H9 (cell line): ENCODE measurements around the gene UHRF1. TPM values are rescaled to one million over a fixed set of nuclear protein-coding genes. Genes with fewer than 3 reads are reported as not detected.
A peak's percentile ranks its signal among the peaks of the same experiment; 100 is the strongest.

Experiments
- DNase-seq: peaks from one replicate; pipeline ENCODE4 v3.0.0-alpha.2; 2017
- H2AFZ ChIP-seq: one replicate; pipeline ENCODE4 v1.6.1; 2013; ENCODE audit warnings: mild to moderate bottlenecking, low read length, control low read depth, moderate library complexity
- H2AK5ac ChIP-seq: 2 replicates; pipeline ENCODE4 v1.6.1; 2013; ENCODE audit warnings: low read length, control low read depth, mixed read lengths; ENCODE audit not compliant: insufficient read length
- H2BK120ac ChIP-seq: one replicate; pipeline ENCODE4 v1.6.1; 2013; ENCODE audit warnings: low read depth, mild to moderate bottlenecking, low read length, control low read depth, inconsistent platforms; ENCODE audit not compliant: poor library complexity, severe bottlenecking
- H2BK12ac ChIP-seq: 2 replicates; pipeline ENCODE4 v1.6.1; 2013; ENCODE audit warnings: low read length, control low read depth, mixed read lengths, low read depth; ENCODE audit not compliant: insufficient read length
- H2BK15ac ChIP-seq: 2 replicates; pipeline ENCODE4 v1.6.1; 2013; ENCODE audit warnings: low read depth, low read length, control low read depth
- H2BK20ac ChIP-seq: one replicate; pipeline ENCODE4 v1.6.1; 2013; ENCODE audit warnings: low read depth, mild to moderate bottlenecking, low read length, control low read depth, inconsistent platforms; ENCODE audit not compliant: poor library complexity, severe bottlenecking
- H2BK5ac ChIP-seq: 2 replicates; pipeline ENCODE4 v1.6.1; 2013; ENCODE audit warnings: low read length, control low read depth, mixed read lengths; ENCODE audit not compliant: insufficient read length
- H3K14ac ChIP-seq: 2 replicates; pipeline ENCODE4 v1.6.1; 2013; ENCODE audit warnings: low read length, control low read depth; ENCODE audit not compliant: insufficient read depth
- H3K18ac ChIP-seq: 2 replicates; pipeline ENCODE4 v1.6.1; 2013; ENCODE audit warnings: low read depth, mild to moderate bottlenecking, mixed read lengths, low read length, control low read depth; ENCODE audit not compliant: insufficient read length
- H3K23ac ChIP-seq: 2 replicates; pipeline ENCODE4 v1.6.1; 2013; ENCODE audit warnings: low read length, control low read depth, mixed read lengths, low read depth; ENCODE audit not compliant: insufficient read length
- H3K23me2 ChIP-seq: 2 replicates; pipeline ENCODE4 v1.6.1; 2013; ENCODE audit warnings: low read depth, mild to moderate bottlenecking, mixed read lengths, low read length, control low read depth; ENCODE audit not compliant: insufficient read length, poor library complexity, severe bottlenecking
- H3K27ac ChIP-seq: 2 replicates; pipeline ENCODE4 v1.5.1; 2013; ENCODE audit warnings: low read length, control low read depth, mixed read lengths, low read depth; ENCODE audit not compliant: insufficient read length
- H3K27me3 ChIP-seq: 2 replicates; pipeline ENCODE4 v1.6.1; 2013; ENCODE audit warnings: low read length, control low read depth, inconsistent platforms; ENCODE audit not compliant: insufficient read depth
- H3K4ac ChIP-seq: 2 replicates; pipeline ENCODE4 v1.6.1; 2013; ENCODE audit warnings: low read depth, mild to moderate bottlenecking, control low read depth, inconsistent platforms, low read length, moderate library complexity
- H3K4me1 ChIP-seq: 2 replicates; pipeline ENCODE4 v1.6.1; 2013; ENCODE audit warnings: low read length, control low read depth, inconsistent platforms; ENCODE audit not compliant: insufficient read depth
- H3K4me2 ChIP-seq: 2 replicates; pipeline ENCODE4 v1.6.1; 2013; ENCODE audit warnings: low read length, control low read depth, mixed read lengths; ENCODE audit not compliant: insufficient read length, insufficient read depth
- H3K56ac ChIP-seq: 2 replicates; pipeline ENCODE4 v1.6.1; 2013; ENCODE audit warnings: low read depth, mild to moderate bottlenecking, mixed read lengths, low read length, control low read depth; ENCODE audit not compliant: insufficient read length
- H3K79me1 ChIP-seq: 2 replicates; pipeline ENCODE4 v1.6.1; 2013; ENCODE audit warnings: low read depth, mild to moderate bottlenecking, moderate library complexity, low read length, control low read depth, inconsistent platforms; ENCODE audit not compliant: insufficient read depth, poor library complexity, severe bottlenecking
- H3K79me2 ChIP-seq: 2 replicates; pipeline ENCODE4 v1.6.1; 2013; ENCODE audit warnings: low read length, control low read depth, inconsistent platforms; ENCODE audit not compliant: insufficient read depth
- H3K9ac ChIP-seq: 2 replicates; pipeline ENCODE4 v1.6.1; 2013; ENCODE audit warnings: low read length, control low read depth, mixed read lengths; ENCODE audit not compliant: insufficient read length; ENCODE audit errors: extremely low read depth
- H3K9me3 ChIP-seq: one replicate; pipeline ENCODE4 v1.6.1; 2013; ENCODE audit warnings: low read depth, low read length, inconsistent platforms; ENCODE audit not compliant: control insufficient read depth
- H3T11ph ChIP-seq: one replicate; pipeline ENCODE4 v1.6.1; 2013; ENCODE audit warnings: mild to moderate bottlenecking, low read length, control low read depth, inconsistent platforms
- H4K20me1 ChIP-seq: one replicate; pipeline ENCODE4 v1.6.1; 2013; ENCODE audit not compliant: control insufficient read depth, insufficient read length, insufficient read depth
- H4K5ac ChIP-seq: 2 replicates; pipeline ENCODE4 v1.6.1; 2013; ENCODE audit warnings: low read depth, mild to moderate bottlenecking, mixed read lengths, low read length, control low read depth; ENCODE audit not compliant: insufficient read length
- H4K8ac ChIP-seq: replicated peaks from 2 replicates; pipeline ENCODE4 v1.6.1; 2013; ENCODE audit warnings: low read length, control low read depth, mixed read lengths, low read depth; ENCODE audit not compliant: insufficient read length
- H4K91ac ChIP-seq: 2 replicates; pipeline ENCODE4 v1.6.1; 2013; ENCODE audit warnings: low read depth, mild to moderate bottlenecking, moderate library complexity, mixed read lengths, low read length, control low read depth; ENCODE audit not compliant: insufficient read length
- H3K27ac Mint-ChIP-seq, 3 experiments: 2 replicates in 2 of 3; 3 replicates in 1 of 3; pipeline ENCODE4 v1.8.0; 2020 to 2021; ENCODE audit warnings: mixed read lengths in 3 of 3, mild to moderate bottlenecking in 1 of 3, moderate library complexity in 1 of 3
- H3K27me3 Mint-ChIP-seq: 2 replicates; pipeline ENCODE4 v1.8.0; 2021; ENCODE audit warnings: low read depth, mild to moderate bottlenecking, moderate library complexity, mixed read lengths
- H3K36me3 Mint-ChIP-seq, 3 experiments: 2 replicates in 2 of 3; 3 replicates in 1 of 3; pipeline ENCODE4 v1.8.0; 2020 to 2021; ENCODE audit warnings: low read depth in 3 of 3, mixed read lengths in 3 of 3; ENCODE audit not compliant: insufficient read depth in 1 of 3
- H3K4me1 Mint-ChIP-seq, 2 experiments: 2 replicates each; pipeline ENCODE4 v1.8.0; 2020; ENCODE audit warnings: mixed read lengths in 2 of 2
- H3K4me3 Mint-ChIP-seq, 2 experiments: 2 replicates in 1 of 2; 3 replicates in 1 of 2; pipeline ENCODE4 v1.8.0; 2020 to 2021; ENCODE audit warnings: mild to moderate bottlenecking in 2 of 2, mixed read lengths in 2 of 2, moderate library complexity in 1 of 2
- H3K9me3 Mint-ChIP-seq, 2 experiments: 2 replicates in 1 of 2; 3 replicates in 1 of 2; pipeline ENCODE4 v1.8.0; 2020; ENCODE audit warnings: mild to moderate bottlenecking in 2 of 2, mixed read lengths in 2 of 2, moderate library complexity in 1 of 2
- CTCF ChIP-seq: fragments of 200-600 bp; sonication (generic); conservative IDR thresholded peaks from 3 replicates; pipeline ENCODE4 v1.8.0; 2021; ENCODE audit warnings: antibody characterized with exemption, mild to moderate bottlenecking
- WGBS: extraction: QIAGEN DNeasy Blood & Tissue Kit; methylation state at CpG from one replicate; pipeline ENCODE4 v1.1.7; 2013; ENCODE audit warnings: missing lambda C conversion rate, low lambda C conversion rate, mixed read lengths; ENCODE audit not compliant: insufficient read length; ENCODE audit errors: extremely low coverage; 5-methylcytosine and 5-hydroxymethylcytosine counted together
- total RNA-seq: library from RNA; stranded (reverse); gene quantifications from 2 replicates; pipeline ENCODE4 v1.2.1, GENCODE V29; 2021

UHRF1 gene
- total RNA-seq, 1 experiment from 2014 or later = 106 TPM

- H3K18ac ChIP-seq = no peak overlapping the region
- H2BK20ac ChIP-seq = no peak overlapping the region
- H2BK120ac ChIP-seq = no peak overlapping the region
- Mint-ChIP-seq H3K4me1 (peaks cover 34 to 45% of the 10 kb centered on the region in 2 experiments), H3K27ac (peak overlapping the region in 1 of 3 experiments; percentile 74; a peak in 1 of 7 replicates), H3K4me3 (no peak overlapping the region), H3K36me3 (peaks cover 2 to 12% (median 4%) of the 10 kb centered on the region in 3 experiments; a peak in 5 of 7 replicates), H3K27me3 (no peaks in the 10 kb centered on the region; the same call in 1 of the 2 replicates), H3K9me3 (no peaks in the 10 kb centered on the region)
- peaks cover 6% of the 10 kb centered on the region for H3K79me1 ChIP-seq
- no peak for DNase-seq
- no peaks in the 10 kb centered on the region for H3K27me3 ChIP-seq
- H4K20me1 ChIP-seq = no peaks in the 10 kb centered on the region
- H2BK5ac ChIP-seq = no peak overlapping the region
- no peak overlapping the region for H3K9ac ChIP-seq
- TF ChIP-seq CTCF = no peak
- no peak overlapping the region for H3T11ph ChIP-seq
- no peak overlapping the region for H3K56ac ChIP-seq
- H2BK12ac ChIP-seq = no peak overlapping the region
- no peak overlapping the region for H4K5ac ChIP-seq
- no peak overlapping the region for H4K91ac ChIP-seq
- H3K4me1 ChIP-seq = no peaks in the 10 kb centered on the region
- H3K23ac ChIP-seq = no peak overlapping the region
- H3K23me2 ChIP-seq = no peaks in the 10 kb centered on the region
- H2BK15ac ChIP-seq = no peak overlapping the region
- no CpG with 5 or more reads among the region's 3 CpGs for WGBS
- no peak overlapping the region for H3K4ac ChIP-seq
- no peak overlapping the region for H2AFZ ChIP-seq
- no peak overlapping the region for H3K4me2 ChIP-seq
- no peak overlapping the region for H4K8ac ChIP-seq
- H3K14ac ChIP-seq = no peak overlapping the region
- peaks cover 7% of the 10 kb centered on the region; the same call in 1 of the 2 replicates for H3K79me2 ChIP-seq
- no peak overlapping the region for H2AK5ac ChIP-seq
- no peaks in the 10 kb centered on the region for H3K9me3 ChIP-seq
- H3K27ac ChIP-seq = no peak overlapping the region
These were observed 72.3 kb downstream of the UHRF1 start for GRCh38 chr19:4981681-4981958.
